SJCRH30 (cell line): ENCODE measurements around the gene ATP5MG. TPM values are rescaled to one million over a fixed set of nuclear protein-coding genes. Genes with fewer than 3 reads are reported as not detected.

Source experiments
- DNase-seq, 2 experiments: peaks; one replicate each; pipeline ENCODE4 v3.0.0-alpha.2; 2015 to 2020
- H3K27ac ChIP-seq: fragments of 250-450 bp; sonication (Bioruptor Pico); 2 replicates; pipeline ENCODE4 v1.5.1; 2020; ENCODE audit warnings: mild to moderate bottlenecking, moderate library complexity
- H3K27me3 ChIP-seq: fragments of 250-450 bp; sonication (Bioruptor Pico); 2 replicates; pipeline ENCODE4 v1.5.1; 2020; ENCODE audit warnings: mild to moderate bottlenecking, moderate library complexity
- H3K36me3 ChIP-seq: fragments of 250-450 bp; sonication (Bioruptor Pico); 2 replicates; pipeline ENCODE4 v1.5.1; 2020; ENCODE audit warnings: mild to moderate bottlenecking, moderate library complexity
- H3K4me1 ChIP-seq: fragments of 250-450 bp; sonication (Bioruptor Pico); 2 replicates; pipeline ENCODE4 v1.5.1; 2020; ENCODE audit warnings: mild to moderate bottlenecking, moderate library complexity
- H3K4me3 ChIP-seq: fragments of 250-450 bp; sonication (Bioruptor Pico); 2 replicates; pipeline ENCODE4 v1.5.1; 2020; ENCODE audit warnings: mild to moderate bottlenecking, moderate library complexity
- H3K9me3 ChIP-seq: fragments of 250-450 bp; sonication (Bioruptor Pico); replicated peaks from 2 replicates; pipeline ENCODE4 v1.5.1; 2020; ENCODE audit warnings: mild to moderate bottlenecking, moderate library complexity
- total RNA-seq: library from RNA; depleted of rRNA; stranded (reverse); fragments of >200 nt; shearing (Covaris generic); gene quantifications from 2 replicates; pipeline ENCODE4 v1.2.3, GENCODE V29; 2014; rRNA removed

The ATP5MG gene
- total RNA-seq, 1 experiment from 2014 or later: 165 TPM

DNA sequence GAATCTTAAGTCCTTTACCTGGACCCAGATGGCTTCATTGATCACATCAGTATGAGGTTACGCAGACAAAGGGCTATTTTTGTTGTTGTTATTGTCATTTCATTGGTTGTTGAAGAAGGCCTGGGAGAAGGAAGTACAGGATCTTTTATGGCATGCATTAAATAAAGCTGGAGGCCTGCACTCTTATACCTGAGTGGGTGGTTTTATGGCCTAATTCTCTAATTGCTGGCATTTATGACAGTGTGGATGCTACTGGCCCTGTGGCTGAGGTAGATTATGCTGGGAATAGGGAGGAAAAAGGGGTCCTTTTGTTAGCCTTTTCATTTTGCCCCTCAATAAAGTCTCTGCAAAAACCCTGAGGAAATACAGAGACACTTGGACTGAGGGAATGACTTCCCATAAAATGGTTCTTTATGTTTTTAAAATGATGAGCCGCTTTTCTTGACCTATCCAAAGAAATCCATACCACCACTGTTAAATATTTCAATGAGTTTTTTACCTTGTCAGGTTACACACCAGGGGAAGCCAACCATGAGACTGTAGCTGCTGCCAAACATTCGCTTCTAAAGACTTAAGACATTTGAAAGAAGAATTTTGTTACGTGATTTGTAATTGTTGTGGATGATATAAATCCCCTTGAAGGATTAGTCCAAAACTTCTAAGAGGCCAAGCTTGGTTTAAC lies 41.6 kb downstream of the ATP5MG start:
- H3K4me1 ChIP-seq: peaks cover 3% of the 10 kb centered on the region
- H3K36me3 ChIP-seq: peaks cover 5% of the 10 kb centered on the region; the same call in 1 of the 2 replicates
- no peaks in the 10 kb centered on the region for H3K27me3 ChIP-seq
- no peak overlapping the region for H3K4me3 ChIP-seq
- no peaks in the 10 kb centered on the region for H3K9me3 ChIP-seq
- H3K27ac ChIP-seq: no peak overlapping the region
- no peak for DNase-seq

DNA sequence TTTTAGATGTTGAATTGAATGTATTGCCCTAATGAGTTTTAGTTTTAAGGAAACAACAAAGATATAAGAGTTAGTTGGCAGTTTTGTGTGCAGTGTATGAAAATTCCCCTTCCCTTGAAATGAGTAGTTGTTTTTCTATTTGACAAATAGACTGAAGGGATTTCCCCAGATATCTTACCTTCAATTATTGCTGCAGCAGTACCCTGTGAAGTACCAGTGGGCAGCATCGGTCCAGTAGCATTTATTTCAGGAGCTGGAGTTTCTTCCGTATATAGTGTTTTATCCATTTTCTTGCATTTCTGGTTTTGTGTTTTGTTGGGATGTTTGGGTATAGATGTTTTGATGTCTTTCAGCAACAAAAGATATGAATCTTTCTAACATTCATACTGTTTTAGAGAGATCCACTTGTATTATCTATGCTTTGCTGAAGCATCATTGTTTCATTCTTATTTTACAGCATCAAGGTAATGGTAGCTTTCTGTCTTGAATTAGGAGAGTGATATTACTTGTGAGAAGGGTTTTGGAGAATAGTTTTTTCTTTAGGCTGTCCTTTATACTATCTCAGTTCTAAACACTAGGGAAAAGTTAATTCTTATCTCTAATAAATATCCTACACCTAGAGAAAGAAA lies 42.3 kb downstream of the ATP5MG start:
- Histone ChIP-seq H3K9me3 (no peaks in the 10 kb centered on the region), H3K4me3 (no peak overlapping the region), H3K4me1 (peaks cover 3% of the 10 kb centered on the region), H3K36me3 (peaks cover 5% of the 10 kb centered on the region; the same call in 1 of the 2 replicates), H3K27ac (no peak overlapping the region), H3K27me3 (no peaks in the 10 kb centered on the region)
- DNase-seq: no peak

DNA sequence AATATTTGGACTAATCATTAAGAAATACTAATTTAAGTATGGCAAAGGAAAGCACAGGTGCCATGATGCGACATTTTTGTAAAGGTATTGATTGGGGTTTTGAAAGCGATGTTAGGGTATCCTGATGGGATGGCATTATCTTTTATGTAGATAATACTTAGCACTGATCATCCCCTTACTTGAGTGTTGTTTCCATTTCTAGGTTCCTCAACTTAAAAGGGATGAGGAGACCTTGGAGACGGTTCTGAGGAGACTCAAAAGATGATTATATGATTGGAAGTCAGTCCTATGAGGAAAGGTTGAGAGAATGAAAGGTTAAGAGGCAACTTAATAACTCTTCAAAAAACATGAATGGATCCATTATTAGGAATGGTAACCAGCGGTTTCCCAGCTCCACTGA lies 46.0 kb downstream of the ATP5MG start:
- no peak for DNase-seq
- Histone ChIP-seq H3K4me3 (no peak overlapping the region), H3K4me1 (no peaks in the 10 kb centered on the region), H3K36me3 (peaks cover 9% of the 10 kb centered on the region; the same call in 1 of the 2 replicates), H3K27ac (no peak overlapping the region), H3K9me3 (no peaks in the 10 kb centered on the region), H3K27me3 (no peaks in the 10 kb centered on the region)

DNA sequence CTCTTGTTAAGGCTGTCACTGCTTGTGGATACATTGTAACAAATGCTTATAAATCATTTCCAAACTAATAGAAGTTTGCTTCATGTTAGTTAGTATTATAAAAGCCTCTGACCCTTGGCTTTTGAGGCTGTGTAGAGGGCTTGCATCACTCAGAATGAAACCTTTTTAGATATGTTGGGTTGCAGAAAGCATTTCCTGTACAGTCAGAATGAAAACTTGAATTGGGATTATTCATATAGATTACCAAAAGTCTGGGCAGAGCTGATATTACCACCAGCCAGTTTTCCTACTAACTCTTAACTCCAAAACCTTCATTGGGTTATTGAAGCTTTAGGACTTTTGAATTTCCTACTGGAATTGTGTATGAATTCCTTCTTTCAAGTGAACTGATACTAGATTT lies 46.9 kb downstream of the ATP5MG start:
- H3K4me3 ChIP-seq: no peak overlapping the region
- DNase-seq: no peak
- H3K9me3 ChIP-seq: no peaks in the 10 kb centered on the region
- no peaks in the 10 kb centered on the region for H3K27me3 ChIP-seq
- no peak overlapping the region for H3K27ac ChIP-seq
- H3K36me3 ChIP-seq: peaks cover 9% of the 10 kb centered on the region; the same call in 1 of the 2 replicates
- H3K4me1 ChIP-seq: no peaks in the 10 kb centered on the region

DNA sequence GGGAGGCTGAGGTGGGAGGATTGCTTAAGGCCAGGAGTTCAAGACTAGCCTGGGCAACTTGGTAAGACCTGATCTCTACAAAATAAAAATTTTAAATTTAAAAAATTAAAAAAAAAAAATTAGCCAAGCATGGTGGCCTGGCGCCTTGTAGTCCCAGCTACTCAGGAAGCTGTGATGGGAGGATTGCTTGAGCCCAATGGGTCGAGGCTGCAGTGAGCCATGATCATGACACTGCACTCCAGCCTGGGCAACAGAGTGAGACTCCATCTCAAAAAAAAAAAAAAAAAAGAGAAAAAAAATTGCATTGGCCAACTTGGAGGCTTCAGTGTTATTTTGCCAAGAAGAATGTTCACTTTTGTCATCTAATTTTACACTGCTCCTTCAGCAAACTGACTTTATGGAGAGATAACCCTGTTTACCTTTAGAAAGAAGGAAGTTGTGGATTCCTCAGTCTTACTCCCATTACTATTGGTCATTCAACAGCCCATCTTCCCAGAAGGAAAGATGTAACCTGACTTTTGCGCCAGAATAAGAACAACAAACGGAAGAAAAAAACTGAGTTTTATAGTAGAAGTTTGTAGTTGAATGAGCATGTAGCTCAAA lies 48.0 kb downstream of the ATP5MG start:
- DNase-seq: no peak
- no peaks in the 10 kb centered on the region for H3K4me1 ChIP-seq
- H3K27ac ChIP-seq: no peak overlapping the region
- H3K27me3 ChIP-seq: no peaks in the 10 kb centered on the region
- H3K36me3 ChIP-seq: peaks cover 9% of the 10 kb centered on the region; the same call in 1 of the 2 replicates
- H3K9me3 ChIP-seq: no peaks in the 10 kb centered on the region
- no peak overlapping the region for H3K4me3 ChIP-seq

DNA sequence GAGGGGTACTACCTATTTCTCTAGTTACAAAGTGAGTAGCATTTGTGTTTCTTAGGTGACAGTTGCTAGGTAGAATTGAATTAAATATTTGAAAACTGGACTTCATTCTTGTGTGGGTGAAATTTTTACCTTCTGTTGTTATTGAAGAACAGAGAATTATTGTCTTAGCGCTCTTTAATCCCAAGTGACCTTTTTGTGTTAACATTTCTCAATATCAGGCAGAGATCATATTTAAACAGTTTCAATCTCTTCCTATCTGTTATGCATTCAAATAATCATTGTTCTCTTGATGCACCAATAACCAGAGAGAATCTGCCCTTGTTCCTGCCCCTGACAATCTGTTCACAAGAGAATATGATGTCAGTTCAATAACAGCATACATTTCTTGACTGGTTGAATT lies 49.0 kb downstream of the ATP5MG start:
- DNase-seq: no peak
- Histone ChIP-seq H3K36me3 (peaks cover 9% of the 10 kb centered on the region; the same call in 1 of the 2 replicates), H3K4me3 (no peak overlapping the region), H3K27ac (no peak overlapping the region), H3K4me1 (no peaks in the 10 kb centered on the region), H3K27me3 (no peaks in the 10 kb centered on the region), H3K9me3 (no peaks in the 10 kb centered on the region)

Other genes starting within 250 kb of the ATP5MG start
- not detected in 2 replicates for gene SCN4B, start 248.8 kb upstream of the ATP5MG start, total RNA-seq
- gene SCN2B, start 225.0 kb upstream of the ATP5MG start, total RNA-seq: not detected in 2 replicates
- gene JAML, start 176.6 kb upstream of the ATP5MG start, total RNA-seq: not detected in 2 replicates
- gene MPZL3, start 149.2 kb upstream of the ATP5MG start, total RNA-seq: 0.10 and 0.12 TPM in 2 replicates
- gene MPZL2, start 137.3 kb upstream of the ATP5MG start, total RNA-seq: not detected in 2 replicates
- gene CD3E, start 96.9 kb upstream of the ATP5MG start, total RNA-seq: not detected in 2 replicates
- gene CD3D, start 58.9 kb upstream of the ATP5MG start, total RNA-seq: not detected in 2 replicates
- gene CD3G, start 57.3 kb upstream of the ATP5MG start, total RNA-seq: not detected in 2 replicates
- gene UBE4A, start 42.0 kb upstream of the ATP5MG start, total RNA-seq: 32.8 and 34.7 TPM in 2 replicates
- 32.3 and 33.2 TPM in 2 replicates for gene KMT2A, start 34.9 kb downstream of the ATP5MG start, total RNA-seq
- gene TTC36, start 125.9 kb downstream of the ATP5MG start, total RNA-seq: 0.47 TPM in 1 of 2 replicates, not detected in the other
- 8.5 and 8.7 TPM in 2 replicates for gene TMEM25, start 129.6 kb downstream of the ATP5MG start, total RNA-seq
- 16.0 and 17.2 TPM in 2 replicates for gene IFT46, start 164.3 kb downstream of the ATP5MG start, total RNA-seq
- gene ARCN1, start 170.8 kb downstream of the ATP5MG start, total RNA-seq: 135 and 143 TPM in 2 replicates
- gene PHLDB1, start 206.0 kb downstream of the ATP5MG start, total RNA-seq: 19.1 and 21.6 TPM in 2 replicates